ENCODE data around the gene VEZT. TPM values are rescaled to one million over a fixed set of nuclear protein-coding genes. Genes with fewer than 3 reads are reported as not detected.
A peak's percentile ranks its signal among the peaks of the same experiment; 100 is the strongest.

Gene VEZT
- total and polyA plus RNA-seq, 9 of the 15 experiments (the other 6 are each of a cell fraction or from before 2014, with no cell fraction given), result 16.1 to 61.5 (median 32.6) TPM

GRCh38 chr12:95173392-95174251 is 44.0 kb upstream of the VEZT start (continued):
- TF ChIP-seq, protein P1, sequence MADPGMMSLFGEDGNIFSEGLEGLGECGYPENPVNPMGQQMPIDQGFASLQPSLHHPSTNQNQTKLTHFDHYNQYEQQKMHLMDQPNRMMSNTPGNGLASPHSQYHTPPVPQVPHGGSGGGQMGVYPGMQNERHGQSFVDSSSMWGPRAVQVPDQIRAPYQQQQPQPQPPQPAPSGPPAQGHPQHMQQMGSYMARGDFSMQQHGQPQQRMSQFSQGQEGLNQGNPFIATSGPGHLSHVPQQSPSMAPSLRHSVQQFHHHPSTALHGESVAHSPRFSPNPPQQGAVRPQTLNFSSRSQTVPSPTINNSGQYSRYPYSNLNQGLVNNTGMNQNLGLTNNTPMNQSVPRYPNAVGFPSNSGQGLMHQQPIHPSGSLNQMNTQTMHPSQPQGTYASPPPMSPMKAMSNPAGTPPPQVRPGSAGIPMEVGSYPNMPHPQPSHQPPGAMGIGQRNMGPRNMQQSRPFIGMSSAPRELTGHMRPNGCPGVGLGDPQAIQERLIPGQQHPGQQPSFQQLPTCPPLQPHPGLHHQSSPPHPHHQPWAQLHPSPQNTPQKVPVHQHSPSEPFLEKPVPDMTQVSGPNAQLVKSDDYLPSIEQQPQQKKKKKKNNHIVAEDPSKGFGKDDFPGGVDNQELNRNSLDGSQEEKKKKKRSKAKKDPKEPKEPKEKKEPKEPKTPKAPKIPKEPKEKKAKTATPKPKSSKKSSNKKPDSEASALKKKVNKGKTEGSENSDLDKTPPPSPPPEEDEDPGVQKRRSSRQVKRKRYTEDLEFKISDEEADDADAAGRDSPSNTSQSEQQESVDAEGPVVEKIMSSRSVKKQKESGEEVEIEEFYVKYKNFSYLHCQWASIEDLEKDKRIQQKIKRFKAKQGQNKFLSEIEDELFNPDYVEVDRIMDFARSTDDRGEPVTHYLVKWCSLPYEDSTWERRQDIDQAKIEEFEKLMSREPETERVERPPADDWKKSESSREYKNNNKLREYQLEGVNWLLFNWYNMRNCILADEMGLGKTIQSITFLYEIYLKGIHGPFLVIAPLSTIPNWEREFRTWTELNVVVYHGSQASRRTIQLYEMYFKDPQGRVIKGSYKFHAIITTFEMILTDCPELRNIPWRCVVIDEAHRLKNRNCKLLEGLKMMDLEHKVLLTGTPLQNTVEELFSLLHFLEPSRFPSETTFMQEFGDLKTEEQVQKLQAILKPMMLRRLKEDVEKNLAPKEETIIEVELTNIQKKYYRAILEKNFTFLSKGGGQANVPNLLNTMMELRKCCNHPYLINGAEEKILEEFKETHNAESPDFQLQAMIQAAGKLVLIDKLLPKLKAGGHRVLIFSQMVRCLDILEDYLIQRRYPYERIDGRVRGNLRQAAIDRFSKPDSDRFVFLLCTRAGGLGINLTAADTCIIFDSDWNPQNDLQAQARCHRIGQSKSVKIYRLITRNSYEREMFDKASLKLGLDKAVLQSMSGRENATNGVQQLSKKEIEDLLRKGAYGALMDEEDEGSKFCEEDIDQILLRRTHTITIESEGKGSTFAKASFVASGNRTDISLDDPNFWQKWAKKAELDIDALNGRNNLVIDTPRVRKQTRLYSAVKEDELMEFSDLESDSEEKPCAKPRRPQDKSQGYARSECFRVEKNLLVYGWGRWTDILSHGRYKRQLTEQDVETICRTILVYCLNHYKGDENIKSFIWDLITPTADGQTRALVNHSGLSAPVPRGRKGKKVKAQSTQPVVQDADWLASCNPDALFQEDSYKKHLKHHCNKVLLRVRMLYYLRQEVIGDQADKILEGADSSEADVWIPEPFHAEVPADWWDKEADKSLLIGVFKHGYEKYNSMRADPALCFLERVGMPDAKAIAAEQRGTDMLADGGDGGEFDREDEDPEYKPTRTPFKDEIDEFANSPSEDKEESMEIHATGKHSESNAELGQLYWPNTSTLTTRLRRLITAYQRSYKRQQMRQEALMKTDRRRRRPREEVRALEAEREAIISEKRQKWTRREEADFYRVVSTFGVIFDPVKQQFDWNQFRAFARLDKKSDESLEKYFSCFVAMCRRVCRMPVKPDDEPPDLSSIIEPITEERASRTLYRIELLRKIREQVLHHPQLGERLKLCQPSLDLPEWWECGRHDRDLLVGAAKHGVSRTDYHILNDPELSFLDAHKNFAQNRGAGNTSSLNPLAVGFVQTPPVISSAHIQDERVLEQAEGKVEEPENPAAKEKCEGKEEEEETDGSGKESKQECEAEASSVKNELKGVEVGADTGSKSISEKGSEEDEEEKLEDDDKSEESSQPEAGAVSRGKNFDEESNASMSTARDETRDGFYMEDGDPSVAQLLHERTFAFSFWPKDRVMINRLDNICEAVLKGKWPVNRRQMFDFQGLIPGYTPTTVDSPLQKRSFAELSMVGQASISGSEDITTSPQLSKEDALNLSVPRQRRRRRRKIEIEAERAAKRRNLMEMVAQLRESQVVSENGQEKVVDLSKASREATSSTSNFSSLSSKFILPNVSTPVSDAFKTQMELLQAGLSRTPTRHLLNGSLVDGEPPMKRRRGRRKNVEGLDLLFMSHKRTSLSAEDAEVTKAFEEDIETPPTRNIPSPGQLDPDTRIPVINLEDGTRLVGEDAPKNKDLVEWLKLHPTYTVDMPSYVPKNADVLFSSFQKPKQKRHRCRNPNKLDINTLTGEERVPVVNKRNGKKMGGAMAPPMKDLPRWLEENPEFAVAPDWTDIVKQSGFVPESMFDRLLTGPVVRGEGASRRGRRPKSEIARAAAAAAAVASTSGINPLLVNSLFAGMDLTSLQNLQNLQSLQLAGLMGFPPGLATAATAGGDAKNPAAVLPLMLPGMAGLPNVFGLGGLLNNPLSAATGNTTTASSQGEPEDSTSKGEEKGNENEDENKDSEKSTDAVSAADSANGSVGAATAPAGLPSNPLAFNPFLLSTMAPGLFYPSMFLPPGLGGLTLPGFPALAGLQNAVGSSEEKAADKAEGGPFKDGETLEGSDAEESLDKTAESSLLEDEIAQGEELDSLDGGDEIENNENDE (IDR thresholded peaks at IDR 0.05; ENCODE audit: low read depth, low read length), result no peak
- TF ChIP-seq CBX2 (IDR thresholded peaks at IDR 0.05; ENCODE audit: insufficient read depth, low read length, poor library complexity, severe bottlenecking), result no peak
- peak; percentile 50; the same call in 1 of the 2 replicates for TF ChIP-seq PHB2 (IDR thresholded peaks at IDR 0.05; ENCODE audit: low read depth)
- no peak for TF ChIP-seq RBM14 (IDR thresholded peaks at IDR 0.05; ENCODE audit: borderline replicate concordance, insufficient read depth, low read depth, low read length)
- TF ChIP-seq ZNF75A (CRISPR knock-in tag; IDR thresholded peaks at IDR 0.05), result no peak
- TF ChIP-seq GATA2 (CRISPR knock-in tag; IDR thresholded peaks at IDR 0.05), result no peak; the same call in 1 of the 2 replicates
- peak; percentile 51 for TF ChIP-seq VEZF1 (CRISPR knock-in tag; IDR thresholded peaks at IDR 0.05)
- TF ChIP-seq ZC3H4 (CRISPR knock-in tag; IDR thresholded peaks at IDR 0.05; ENCODE audit: borderline replicate concordance), result no peak
- peak; percentile 20; the same call in 1 of the 2 replicates for TF ChIP-seq JUND (IDR thresholded peaks at IDR 0.05; ENCODE audit: borderline replicate concordance, low read depth, low read length)
- TF ChIP-seq JUND (tag; IDR thresholded peaks at IDR 0.05; ENCODE audit: borderline replicate concordance, low read depth, low read length), result 0 out of 3 replicates have a peak, but pooled peaks have one; percentile 43
- TF ChIP-seq ZFP1 (CRISPR knock-in tag; IDR thresholded peaks at IDR 0.05), result no peak
- no peak for TF ChIP-seq GTF2F1 (IDR thresholded peaks at IDR 0.05; ENCODE audit: low read depth, low read length)
- TF ChIP-seq ZNF384 (IDR thresholded peaks at IDR 0.05; ENCODE audit: low read depth, low read length), result no peak
- TF ChIP-seq POU5F1 (IDR thresholded peaks at IDR 0.05; ENCODE audit: borderline replicate concordance, low read depth, low read length, partially characterized antibody), result no peak
- TF ChIP-seq CBFA2T3 (IDR thresholded peaks at IDR 0.05), result peak; percentile 96

Data from K562 (cell line).